Posterior vena cava (tissue), 2 donors: ENCODE measurements around the gene RAB40A. TPM values are rescaled to one million over a fixed set of nuclear protein-coding genes. Genes with fewer than 3 reads are reported as not detected.
A peak's percentile ranks its signal among the peaks of the same experiment; 100 is the strongest.

Experiments used
- DNase-seq: peaks from one replicate; pipeline ENCODE4 v3.0.0-alpha.2; 2020; ENCODE audit warnings: low spot score
- intact Hi-C, 2 donors: fragments of 100-400 bp; cut with DNase I; formaldehyde crosslinking; loops; one replicate each; pipeline versions ENCODE4 v1.14.1 to v1.14.2; 2022 to 2023
- long read RNA-seq, 2 donors: library from polyadenylated mRNA; unstranded; transcript quantifications; one replicate each; pipeline ENCODE4 v2.0.0, GENCODE V29; 2020 to 2021
- total RNA-seq, 2 donors: library from RNA; stranded (reverse); fragmentation: NEBNext Ultra II Directional; extraction: Animal tissue kit (Norgen Biotek cat#: 25700); gene quantifications; one replicate each; pipeline ENCODE4 v1.2.1, GENCODE V29; 2021
- donor health status: DM: yes; HTN: yes; CAD: no.
- donor health status: DM: yes; HTN: yes; CAD: no.

Gene RAB40A
- total RNA-seq, result 10 to 100 TPM in 1 of 2 donors, 1 to 10 TPM in 1; 6.5 to 19.7 TPM
- long read RNA-seq, donor 1, partial matches to known transcripts, result 0 of 6 reads
- long read RNA-seq, donor 1, other reads (novel, unspliced or antisense), result 5 of 6 reads
- long read RNA-seq, donor 2, partial matches to known transcripts, result 0 of 13 reads
- long read RNA-seq, donor 2, other reads (novel, unspliced or antisense), result 13 of 13 reads

DNA sequence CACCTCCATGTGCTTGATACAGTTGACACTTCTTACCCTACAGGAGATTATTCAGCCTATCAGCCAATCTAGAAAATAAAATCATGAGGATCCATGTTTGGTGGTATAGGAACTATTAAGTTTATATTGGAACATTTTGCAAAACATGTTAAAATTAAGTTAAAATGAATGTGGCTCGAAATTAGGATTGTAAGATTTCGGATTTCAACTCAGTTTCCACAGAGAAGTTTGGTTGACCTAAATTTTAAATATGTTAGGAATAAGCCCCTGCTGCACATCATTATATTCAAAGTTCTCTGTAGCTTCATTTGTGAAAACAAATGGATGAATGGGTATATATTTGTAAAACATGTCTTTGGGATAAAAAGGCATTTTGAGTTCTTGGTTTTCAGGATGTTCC, at the start of gene RAB40A:
Gene RAB40A, minus strand, starts transcription at position 101 of the 400 bp plus-strand sequence. CDS start 18,733 bp downstream, outside the sequence.
- intact Hi-C loops, result no loop called here

DNA sequence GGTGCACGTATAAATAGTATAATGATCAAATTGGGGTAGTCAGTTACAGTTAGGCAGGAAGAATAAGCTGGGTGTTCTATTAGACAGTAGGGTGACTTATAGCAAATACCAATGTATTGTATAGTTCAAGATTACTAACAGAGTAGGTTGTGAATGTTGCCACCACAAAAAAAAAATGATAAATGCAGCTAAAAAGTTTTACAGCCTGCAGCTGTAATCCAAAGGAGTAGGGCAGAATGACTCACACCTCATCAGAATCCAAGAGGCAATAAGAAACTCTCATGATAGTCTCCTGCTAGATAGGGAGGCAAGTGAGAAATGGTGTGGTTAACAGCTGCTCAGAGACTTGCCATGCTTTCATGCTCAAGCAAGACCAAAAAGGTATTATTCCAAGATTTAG, 46.5 kb upstream of the RAB40A start:
- intact Hi-C loops, result no loop called here
- no peak for DNase-seq

More for the DNA sequence above, at the start of gene RAB40A:
- DNase-seq, result no peak

DNA sequence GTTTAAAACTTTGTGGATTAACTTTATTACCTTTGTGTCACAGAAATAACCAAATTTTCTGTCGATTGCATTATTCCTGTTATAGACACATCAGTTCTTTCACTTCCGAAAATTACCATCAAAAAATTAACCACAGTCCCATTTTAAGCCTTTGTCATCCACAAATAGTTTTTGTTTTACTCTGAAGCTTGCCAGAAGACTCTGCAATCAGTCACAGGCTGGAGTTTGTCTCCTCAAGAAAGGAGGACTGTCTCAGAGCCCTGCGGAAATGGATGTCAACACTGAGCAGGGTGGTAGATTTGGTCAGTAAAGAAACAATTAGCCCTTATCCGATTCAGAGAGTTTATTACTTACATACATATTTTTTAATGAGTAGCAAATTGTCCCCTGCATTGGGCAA, 45.9 kb upstream of the RAB40A start:
- DNase-seq, result no peak
- intact Hi-C loops, result no loop called here

DNA sequence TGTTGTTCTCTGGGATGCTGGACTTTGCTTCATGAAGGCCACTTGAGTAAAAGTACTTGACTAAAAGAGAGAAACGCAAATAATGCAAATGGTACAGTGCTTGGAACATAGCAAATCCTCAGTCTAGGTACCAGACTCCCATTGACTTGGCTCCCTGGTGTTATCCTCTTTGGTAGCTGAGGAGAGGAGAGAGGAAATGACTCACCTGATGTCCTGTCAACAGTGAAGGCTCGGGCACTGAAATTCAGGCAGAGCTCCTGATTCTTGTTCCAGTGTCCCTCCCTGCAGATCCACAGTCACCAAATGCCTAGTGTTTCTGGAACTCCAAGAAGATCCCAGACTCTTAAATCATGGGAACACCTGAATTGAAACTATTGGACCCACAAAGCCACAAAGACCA, 43.5 kb upstream of the RAB40A start:
- intact Hi-C loops, result no loop called here

GRCh38 chrX:103560256-103560655, 41.0 kb upstream of the RAB40A start:
- intact Hi-C loops, result no loop called here
- DNase-seq, result no peak

More for the DNA sequence above, 43.5 kb upstream of the RAB40A start:
- no peak for DNase-seq

- DNase-seq, result no peak
- intact Hi-C loops, result no loop called here
Measured at GRCh38 chrX:103556963-103557612, 37.8 kb upstream of the RAB40A start.

GRCh38 chrX:103554687-103555424, 35.6 kb upstream of the RAB40A start:
- DNase-seq, result peak; percentile 78

GRCh38 chrX:103552236-103552635, 32.9 kb upstream of the RAB40A start:
- DNase-seq, result no peak
- intact Hi-C loops, result no loop called here

More at GRCh38 chrX:103554687-103555424, 35.6 kb upstream of the RAB40A start:
- intact Hi-C loops, result no loop called here

GRCh38 chrX:103550415-103551051, 31.2 kb upstream of the RAB40A start:
- no peak for DNase-seq
- intact Hi-C loops, result no loop called here

DNA sequence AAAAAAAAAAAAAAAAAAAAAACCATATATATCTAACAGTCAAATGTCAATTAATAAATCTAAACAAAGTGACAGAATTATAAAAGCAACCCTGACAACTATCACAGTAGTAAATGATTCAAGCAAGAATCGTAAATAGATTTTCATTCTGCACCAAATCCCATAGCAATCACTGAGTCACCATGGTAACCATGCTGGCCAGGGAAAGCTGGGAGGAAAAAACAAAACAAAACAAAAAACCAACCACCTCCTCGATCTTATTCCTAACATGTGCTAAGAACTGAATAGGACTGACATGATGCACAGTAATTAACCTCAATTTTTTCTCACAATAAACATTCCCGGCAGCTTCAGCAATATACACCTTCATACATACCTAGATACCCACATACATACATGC, 30.6 kb upstream of the RAB40A start:
- DNase-seq, result no peak
- intact Hi-C loops, result no loop called here

GRCh38 chrX:103540145-103540544, 20.9 kb upstream of the RAB40A start:
- DNase-seq, result no peak
- intact Hi-C loops, result no loop called here

DNA sequence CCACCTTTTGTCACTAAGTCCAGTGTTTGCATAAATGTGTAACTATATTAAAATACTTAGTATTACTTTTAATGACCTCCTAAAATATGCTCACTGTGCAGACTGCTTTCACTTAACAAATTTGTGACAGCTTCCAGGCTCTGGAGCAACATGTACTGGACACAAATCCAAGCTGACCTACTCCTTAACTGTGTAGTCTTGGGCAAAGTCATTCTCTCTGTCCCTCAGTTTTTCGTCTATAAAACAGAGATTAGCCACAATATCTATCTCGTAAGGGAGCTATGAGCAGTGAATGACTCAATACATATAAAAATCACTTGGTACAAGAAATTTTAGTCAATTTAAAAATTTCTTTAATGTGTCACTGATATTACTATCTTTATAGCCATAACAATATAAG, 20.4 kb upstream of the RAB40A start:
- intact Hi-C loops, result loop anchor here (5.0 to 10.0 kb wide), 3 partner anchors 65 to 615 kb away; partner anchors contain the start of genes MORF4L2 (in 1 of the 2), SLC25A53 (in 1 of the 2) and TCEAL3 (in 1 of the 2)

DNA sequence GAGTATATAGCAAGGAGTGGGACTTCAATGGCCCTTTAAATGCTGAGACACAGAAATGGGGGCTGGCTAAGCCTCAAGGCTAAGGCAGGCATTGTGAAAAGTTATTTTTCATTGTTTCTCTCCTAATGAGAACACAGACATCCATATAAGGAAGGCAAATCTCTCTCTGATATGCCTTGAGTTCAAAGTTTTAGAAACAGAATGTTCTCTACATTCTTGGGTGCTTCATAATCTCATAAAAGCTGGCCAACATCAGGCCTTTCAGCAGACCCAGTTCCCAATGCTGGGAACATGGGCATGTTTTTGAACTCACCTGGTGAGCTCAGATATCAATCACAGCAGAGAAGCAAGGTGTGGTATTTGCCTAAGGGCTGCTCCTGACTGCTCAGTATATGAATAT, 19.4 kb upstream of the RAB40A start:
- no peak for DNase-seq
- intact Hi-C loops, result loop anchor here (5.0 to 10.0 kb wide), 3 partner anchors 66 to 616 kb away; partner anchors contain the start of genes MORF4L2 (in 1 of the 2), SLC25A53 (in 1 of the 2) and TCEAL3 (in 1 of the 2)

More for the DNA sequence above, 20.4 kb upstream of the RAB40A start:
- DNase-seq, result no peak

DNA sequence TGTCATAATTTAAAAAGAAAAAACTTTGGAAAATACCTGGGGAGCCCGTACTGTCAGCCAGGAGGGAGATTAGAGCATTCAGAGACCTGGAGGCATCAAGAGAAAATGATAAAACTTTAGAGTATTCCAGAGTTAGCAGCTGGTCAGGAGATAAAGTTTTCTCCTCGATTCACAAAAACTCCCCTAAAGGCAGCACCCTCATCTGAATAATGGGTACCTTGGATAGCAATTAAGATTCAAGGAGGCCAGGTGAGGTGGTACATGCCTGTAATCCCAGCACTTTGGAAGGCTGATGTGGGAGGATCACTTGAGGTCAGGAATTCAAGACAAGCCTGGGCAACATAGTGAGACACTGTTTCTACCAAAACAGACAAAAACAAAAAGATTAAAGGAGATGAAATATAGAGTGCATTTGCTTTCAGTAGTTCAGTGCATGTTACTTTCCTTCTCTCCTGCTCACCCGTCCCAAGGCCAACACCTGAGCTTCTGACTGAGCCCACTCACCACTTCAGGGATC, 18.6 kb upstream of the RAB40A start:
- no peak for DNase-seq
- intact Hi-C loops, result loop anchor here (5.0 to 10.0 kb wide), 3 partner anchors 67 to 617 kb away; partner anchors contain the start of genes MORF4L2 (in 1 of the 2), SLC25A53 (in 1 of the 2) and TCEAL3 (in 1 of the 2)

DNA sequence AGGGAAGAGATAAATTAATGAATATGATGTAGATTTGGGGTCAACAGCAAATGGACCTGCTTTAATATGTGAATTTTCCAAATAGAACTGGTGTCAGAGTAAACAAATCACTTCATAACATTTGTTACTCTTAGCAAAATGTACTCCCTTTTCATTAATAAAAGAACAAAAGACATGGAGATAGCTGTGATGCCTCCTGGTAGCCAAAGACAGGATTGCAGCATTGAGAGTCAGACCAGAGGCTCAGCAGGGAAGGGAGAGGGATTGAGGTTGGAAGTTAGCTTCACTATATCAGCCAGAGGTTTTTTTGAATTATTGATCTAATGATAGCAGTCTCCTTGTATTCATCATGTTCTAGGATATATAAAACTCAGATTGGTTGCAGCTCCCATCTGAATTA, 17.4 kb upstream of the RAB40A start:
- DNase-seq, result no peak
- intact Hi-C loops, result loop anchor here (5.0 to 10.0 kb wide), 3 partner anchors 68 to 618 kb away; partner anchors contain the start of genes MORF4L2 (in 1 of the 2), SLC25A53 (in 1 of the 2) and TCEAL3 (in 1 of the 2)

- no peak for DNase-seq
- intact Hi-C loops, result loop anchor here (5.0 to 10.0 kb wide), 3 partner anchors 69 to 619 kb away; partner anchors contain the start of genes MORF4L2 (in 1 of the 2), SLC25A53 (in 1 of the 2) and TCEAL3 (in 1 of the 2)
Measured at GRCh38 chrX:103536071-103536470, 16.8 kb upstream of the RAB40A start.

GRCh38 chrX:103535206-103535605, 15.9 kb upstream of the RAB40A start:
- intact Hi-C loops, result loop anchor here (5.0 to 10.0 kb wide), 3 partner anchors 70 to 620 kb away; partner anchors contain the start of genes MORF4L2 (in 1 of the 2), SLC25A53 (in 1 of the 2) and TCEAL3 (in 1 of the 2)

GRCh38 chrX:103533511-103534216, 14.4 kb upstream of the RAB40A start:
- DNase-seq, result peak; percentile 88
- intact Hi-C loops, result loop anchor here (10.0 kb wide), 2 partner anchors 71 to 621 kb away; partner anchors contain the start of genes SLC25A53 (in 1 of the 2) and TCEAL3 (in 1 of the 2)

More at GRCh38 chrX:103535206-103535605, 15.9 kb upstream of the RAB40A start:
- DNase-seq, result no peak
